SJCRH30 (cell line): ENCODE measurements around the gene CYP4F22. TPM values are rescaled to one million over a fixed set of nuclear protein-coding genes. Genes with fewer than 3 reads are reported as not detected.

Experiments used
- DNase-seq, 2 experiments: peaks; one replicate each; pipeline ENCODE4 v3.0.0-alpha.2; 2015 to 2020
- H3K27ac ChIP-seq: fragments of 250-450 bp; sonication (Bioruptor Pico); 2 replicates; pipeline ENCODE4 v1.5.1; 2020; ENCODE audit warnings: mild to moderate bottlenecking, moderate library complexity
- H3K27me3 ChIP-seq: fragments of 250-450 bp; sonication (Bioruptor Pico); 2 replicates; pipeline ENCODE4 v1.5.1; 2020; ENCODE audit warnings: mild to moderate bottlenecking, moderate library complexity
- H3K36me3 ChIP-seq: fragments of 250-450 bp; sonication (Bioruptor Pico); 2 replicates; pipeline ENCODE4 v1.5.1; 2020; ENCODE audit warnings: mild to moderate bottlenecking, moderate library complexity
- H3K4me1 ChIP-seq: fragments of 250-450 bp; sonication (Bioruptor Pico); 2 replicates; pipeline ENCODE4 v1.5.1; 2020; ENCODE audit warnings: mild to moderate bottlenecking, moderate library complexity
- H3K4me3 ChIP-seq: fragments of 250-450 bp; sonication (Bioruptor Pico); 2 replicates; pipeline ENCODE4 v1.5.1; 2020; ENCODE audit warnings: mild to moderate bottlenecking, moderate library complexity
- H3K9me3 ChIP-seq: fragments of 250-450 bp; sonication (Bioruptor Pico); replicated peaks from 2 replicates; pipeline ENCODE4 v1.5.1; 2020; ENCODE audit warnings: mild to moderate bottlenecking, moderate library complexity
- total RNA-seq: library from RNA; depleted of rRNA; stranded (reverse); fragments of >200 nt; shearing (Covaris generic); gene quantifications from 2 replicates; pipeline ENCODE4 v1.2.3, GENCODE V29; 2014

CYP4F22 gene
- total RNA-seq, 1 experiment from 2014 or later = not detected

DNA sequence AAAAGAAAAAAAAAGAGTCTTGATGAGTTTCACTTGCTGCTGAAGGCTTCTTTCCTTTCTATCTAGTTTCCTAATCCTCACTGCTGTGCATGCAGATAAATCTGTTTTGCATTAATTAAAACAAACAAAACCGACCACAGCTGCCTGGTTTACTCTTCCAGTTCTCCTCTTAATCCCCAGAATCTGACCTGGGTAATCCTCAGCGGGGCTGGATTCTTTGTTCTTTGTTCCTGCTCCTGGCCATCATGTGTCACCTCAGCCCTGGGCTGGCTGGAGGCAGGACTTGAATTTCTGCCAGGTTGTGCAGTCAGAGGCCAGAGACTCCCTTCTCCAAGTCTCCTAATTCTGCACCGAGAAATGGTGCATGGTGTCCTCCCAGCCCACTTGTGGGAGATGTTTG lies 54.5 kb downstream of the CYP4F22 start:
- no peak overlapping the region for H3K27ac ChIP-seq
- peaks cover 12% of the 10 kb centered on the region for H3K4me1 ChIP-seq
- H3K36me3 ChIP-seq = no peaks in the 10 kb centered on the region
- H3K27me3 ChIP-seq = peaks cover 8% of the 10 kb centered on the region
- no peaks in the 10 kb centered on the region for H3K9me3 ChIP-seq
- DNase-seq = peak; percentile 87 to 93
- H3K4me3 ChIP-seq = no peak overlapping the region

DNA sequence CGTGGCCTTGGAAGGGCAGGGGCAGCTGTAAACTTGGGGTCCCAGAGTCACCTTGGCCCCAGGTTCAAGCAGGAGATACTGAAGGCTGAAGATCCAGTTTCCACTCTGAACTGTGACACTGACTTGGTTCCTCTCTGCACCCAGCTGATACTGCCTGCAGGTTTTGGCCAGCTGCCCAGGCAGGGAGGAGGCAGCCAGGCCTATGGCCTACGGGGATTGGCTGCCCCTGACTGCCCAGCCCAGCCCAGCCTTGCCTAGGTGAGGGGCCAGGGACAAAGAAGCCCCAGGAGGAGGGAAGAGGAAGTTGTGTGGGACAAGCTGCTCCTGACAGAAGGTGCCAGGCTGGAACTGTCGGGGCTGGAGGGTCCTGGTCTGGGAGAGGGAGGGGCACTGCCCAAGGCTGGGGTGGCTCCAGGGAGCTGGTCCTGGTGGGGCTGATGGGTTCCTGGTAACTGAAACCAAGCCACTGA lies 55.0 kb downstream of the CYP4F22 start:
- peaks cover 12% of the 10 kb centered on the region for H3K4me1 ChIP-seq
- no peaks in the 10 kb centered on the region for H3K9me3 ChIP-seq
- H3K27ac ChIP-seq = no peak overlapping the region
- no peaks in the 10 kb centered on the region for H3K36me3 ChIP-seq
- peak; percentile 62 to 77 for DNase-seq
- no peak overlapping the region for H3K4me3 ChIP-seq
- H3K27me3 ChIP-seq = peaks cover 8% of the 10 kb centered on the region

DNA sequence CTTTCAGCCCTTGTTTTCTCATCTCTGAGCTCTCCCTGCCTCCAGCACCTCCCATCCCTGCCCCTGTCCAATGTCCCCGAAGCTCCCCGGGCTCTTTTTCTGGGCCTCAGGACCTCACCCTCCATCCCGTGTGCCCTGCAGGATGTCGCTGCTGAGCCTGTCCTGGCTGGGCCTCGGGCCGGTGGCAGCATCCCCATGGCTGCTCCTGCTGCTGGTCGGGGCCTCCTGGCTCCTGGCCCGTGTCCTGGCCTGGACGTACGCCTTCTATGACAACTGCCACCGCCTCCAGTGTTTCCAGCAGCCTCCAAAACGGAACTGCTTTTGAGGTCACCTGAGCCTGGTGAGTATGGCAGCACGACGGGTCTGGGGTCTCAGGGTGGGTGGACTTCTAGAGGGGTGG lies 55.6 kb downstream of the CYP4F22 start:
- Histone ChIP-seq H3K9me3 (no peaks in the 10 kb centered on the region), H3K27ac (no peak overlapping the region), H3K4me1 (peaks cover 12% of the 10 kb centered on the region), H3K36me3 (no peaks in the 10 kb centered on the region), H3K27me3 (peaks cover 8% of the 10 kb centered on the region), H3K4me3 (no peak overlapping the region)
- DNase-seq = no peak

DNA sequence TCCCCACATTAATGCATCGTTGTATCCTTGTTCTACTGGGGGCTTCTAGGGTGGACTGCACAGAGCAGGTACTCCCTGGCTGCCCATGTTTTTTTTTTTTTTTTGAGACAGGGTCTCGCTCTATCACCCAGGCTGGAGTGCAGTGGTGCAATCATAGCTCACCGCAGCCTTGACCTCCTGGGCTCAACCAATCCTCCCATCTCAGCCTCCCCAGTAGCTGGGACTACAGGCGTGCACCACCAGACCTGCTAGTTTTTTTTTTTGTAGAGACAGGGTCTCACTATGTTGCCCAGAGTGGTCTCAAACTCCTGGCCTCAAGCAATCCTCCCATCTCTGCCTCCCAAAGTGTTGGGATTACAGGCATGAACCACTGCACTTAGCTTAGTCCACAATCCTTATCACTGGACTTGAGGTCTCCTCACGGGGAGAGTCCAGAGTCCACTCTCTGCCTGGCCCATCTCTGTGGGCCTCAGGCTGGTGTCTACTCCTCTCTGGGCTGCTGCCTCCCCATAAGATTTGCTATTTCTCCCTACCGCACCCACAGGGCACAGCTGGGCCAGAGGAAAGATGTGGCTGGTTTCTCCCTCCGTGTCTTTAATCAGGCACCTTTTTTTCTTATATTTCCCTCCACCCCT lies 56.3 kb downstream of the CYP4F22 start:
- Histone ChIP-seq H3K27me3 (peaks cover 8% of the 10 kb centered on the region), H3K9me3 (no peaks in the 10 kb centered on the region), H3K36me3 (no peaks in the 10 kb centered on the region), H3K27ac (no peak overlapping the region), H3K4me3 (no peak overlapping the region), H3K4me1 (peaks cover 12% of the 10 kb centered on the region)
- DNase-seq = no peak

DNA sequence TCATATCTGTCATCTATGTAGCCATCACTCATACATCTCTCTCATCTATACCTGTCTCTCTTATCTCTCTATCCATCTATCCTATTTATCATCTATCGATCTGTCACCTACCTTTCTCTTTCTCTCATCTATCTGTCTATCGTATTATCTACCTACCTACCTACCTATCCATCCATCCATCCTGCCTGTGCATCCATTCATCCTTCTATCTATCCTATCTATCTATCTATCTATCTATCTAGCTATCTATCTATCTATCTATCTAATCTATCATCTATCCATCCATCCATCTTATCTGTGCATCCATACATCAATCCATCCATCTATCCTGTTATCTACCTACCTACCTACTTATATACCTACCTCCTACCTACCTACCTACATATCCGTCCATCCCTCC lies 62.1 kb downstream of the CYP4F22 start:
- no peak for DNase-seq
- Histone ChIP-seq H3K4me3 (no peak overlapping the region), H3K27ac (no peak overlapping the region), H3K9me3 (no peaks in the 10 kb centered on the region), H3K36me3 (no peaks in the 10 kb centered on the region), H3K27me3 (peaks cover 8% of the 10 kb centered on the region), H3K4me1 (no peaks in the 10 kb centered on the region)

DNA sequence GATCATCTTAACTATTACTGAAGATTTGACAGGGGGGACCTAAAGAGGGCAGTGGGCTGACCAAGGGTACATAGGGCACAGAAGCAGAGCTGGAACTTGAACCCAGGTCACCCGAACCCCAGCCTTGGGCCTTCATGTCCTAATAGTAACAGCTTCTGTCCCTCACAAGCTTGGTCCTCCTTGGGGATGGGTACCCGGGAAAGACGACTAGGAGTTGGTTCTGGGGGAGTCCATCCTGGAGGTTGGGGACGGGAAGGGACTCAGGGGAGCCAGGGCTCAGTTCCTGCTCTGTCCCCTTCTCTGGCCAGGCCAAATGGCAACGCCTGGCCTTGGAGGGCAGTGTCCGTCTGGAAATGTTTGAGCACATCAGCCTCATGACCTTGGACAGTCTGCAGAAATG lies 67.1 kb downstream of the CYP4F22 start:
- Histone ChIP-seq H3K4me3 (no peak overlapping the region), H3K4me1 (no peaks in the 10 kb centered on the region), H3K27me3 (0 out of 2 replicates have a peak, but pooled peaks cover 3% of the 10 kb centered on the region), H3K36me3 (no peaks in the 10 kb centered on the region), H3K9me3 (no peaks in the 10 kb centered on the region), H3K27ac (no peak overlapping the region)
- no peak for DNase-seq

DNA sequence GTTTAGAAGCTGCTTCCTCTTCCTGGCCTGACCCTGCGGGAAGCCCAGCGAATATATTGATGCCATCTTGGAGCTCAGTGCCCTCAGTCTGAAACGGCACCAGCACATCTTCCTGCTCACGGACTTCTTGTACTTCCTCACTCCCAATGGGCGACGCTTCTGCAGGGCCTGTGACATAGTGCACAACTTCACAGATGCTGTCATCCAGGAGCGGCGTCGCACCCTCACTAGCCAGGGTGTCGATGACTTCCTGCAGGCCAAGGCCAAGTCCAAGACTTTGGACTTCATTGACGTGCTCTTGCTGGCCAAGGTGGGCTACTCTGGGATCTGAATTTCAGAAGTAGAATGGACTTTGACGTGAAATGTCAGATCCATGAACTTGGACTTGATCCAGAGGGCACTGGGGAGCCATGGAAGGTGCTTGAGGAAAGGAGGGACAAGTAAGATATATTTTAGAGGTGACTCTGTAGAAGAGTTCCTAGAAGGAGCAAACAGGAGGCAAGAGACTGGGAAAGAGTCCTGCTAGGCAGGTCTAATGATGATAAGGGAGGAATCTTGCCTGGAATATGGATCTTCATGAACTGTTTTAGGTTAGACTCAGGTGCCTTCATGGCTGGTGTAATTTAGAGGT lies 68.3 kb downstream of the CYP4F22 start:
- Histone ChIP-seq H3K9me3 (no peaks in the 10 kb centered on the region), H3K4me1 (no peaks in the 10 kb centered on the region), H3K36me3 (no peaks in the 10 kb centered on the region), H3K27me3 (peaks cover 3% of the 10 kb centered on the region; the same call in 1 of the 2 replicates), H3K4me3 (no peak overlapping the region), H3K27ac (no peak overlapping the region)
- no peak for DNase-seq

DNA sequence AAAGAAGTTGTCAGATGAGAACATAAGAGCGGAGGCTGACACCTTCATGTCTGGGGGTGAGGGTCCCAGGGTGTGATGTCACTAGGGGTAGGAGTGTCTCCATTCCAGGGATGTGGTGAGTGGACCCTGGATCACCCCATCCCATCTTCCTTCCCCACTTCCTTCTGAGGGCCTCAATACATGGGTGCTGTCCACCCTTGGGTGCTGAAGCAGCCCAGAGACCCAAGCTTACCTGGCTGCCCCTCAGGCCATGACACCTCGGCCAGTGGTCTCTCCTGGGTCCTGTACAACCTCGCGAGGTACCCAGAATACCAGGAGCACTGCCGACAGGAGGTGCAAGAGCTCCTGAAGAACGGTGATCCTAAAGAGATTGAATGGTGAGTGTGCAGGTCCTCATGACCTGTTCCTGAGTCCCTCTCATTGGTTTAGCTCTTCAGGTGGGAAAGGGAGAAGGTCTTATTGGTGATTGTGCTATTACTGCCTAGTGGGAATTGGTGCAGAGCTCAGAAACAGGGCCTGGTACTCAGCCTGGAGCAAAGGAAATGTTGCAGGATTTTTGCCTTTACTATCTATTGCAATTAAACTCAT lies 69.0 kb downstream of the CYP4F22 start:
- H3K4me3 ChIP-seq = no peak overlapping the region
- H3K4me1 ChIP-seq = no peaks in the 10 kb centered on the region
- peaks cover 9% of the 10 kb centered on the region for H3K27me3 ChIP-seq
- H3K9me3 ChIP-seq = no peaks in the 10 kb centered on the region
- no peaks in the 10 kb centered on the region for H3K36me3 ChIP-seq
- H3K27ac ChIP-seq = no peak overlapping the region
- DNase-seq = no peak

DNA sequence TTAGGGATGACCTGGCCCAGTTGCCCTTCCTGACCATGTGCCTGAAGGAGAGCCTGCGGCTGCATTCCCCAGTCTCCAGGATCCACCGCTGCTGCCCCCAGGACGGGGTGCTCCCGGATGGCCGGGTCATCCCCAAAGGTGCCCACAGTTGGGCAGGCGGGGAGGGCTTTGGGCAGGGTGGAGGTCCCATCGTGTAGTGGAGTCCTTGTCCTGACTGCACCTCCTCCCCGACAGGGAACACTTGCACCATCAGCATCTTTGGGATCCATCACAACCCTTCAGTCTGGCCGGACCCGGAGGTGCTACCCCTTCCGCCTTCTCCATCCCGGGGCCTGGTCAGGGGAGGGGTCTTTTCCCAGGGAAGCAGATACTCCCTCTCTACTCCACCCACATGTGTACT lies 75.0 kb downstream of the CYP4F22 start:
- Histone ChIP-seq H3K27ac (no peak overlapping the region), H3K36me3 (no peaks in the 10 kb centered on the region), H3K9me3 (no peaks in the 10 kb centered on the region), H3K27me3 (peaks cover 24% of the 10 kb centered on the region), H3K4me1 (no peaks in the 10 kb centered on the region), H3K4me3 (no peak overlapping the region)
- DNase-seq = no peak

DNA sequence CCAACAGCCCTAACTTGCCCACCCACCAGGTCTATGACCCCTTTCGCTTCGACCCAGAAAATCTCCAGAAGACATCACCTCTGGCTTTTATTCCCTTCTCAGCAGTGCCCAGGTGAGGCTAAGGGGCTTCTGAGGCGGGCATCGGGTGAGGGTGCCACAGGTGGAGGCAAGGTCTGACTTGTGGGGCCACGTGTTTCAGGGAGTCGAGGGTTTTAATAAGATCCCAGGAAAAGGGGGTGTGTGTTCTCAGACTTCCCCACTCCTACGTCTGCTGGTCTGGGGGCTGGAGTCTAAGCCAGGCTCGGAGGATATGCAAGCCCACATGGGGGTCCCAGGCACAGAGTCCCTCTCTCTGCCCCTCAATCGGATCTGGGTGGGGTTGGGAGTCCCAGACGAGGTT lies 75.8 kb downstream of the CYP4F22 start:
- no peak for DNase-seq
- H3K9me3 ChIP-seq = no peaks in the 10 kb centered on the region
- no peaks in the 10 kb centered on the region for H3K4me1 ChIP-seq
- H3K36me3 ChIP-seq = no peaks in the 10 kb centered on the region
- no peak overlapping the region for H3K4me3 ChIP-seq
- peaks cover 22% of the 10 kb centered on the region for H3K27me3 ChIP-seq
- H3K27ac ChIP-seq = no peak overlapping the region

DNA sequence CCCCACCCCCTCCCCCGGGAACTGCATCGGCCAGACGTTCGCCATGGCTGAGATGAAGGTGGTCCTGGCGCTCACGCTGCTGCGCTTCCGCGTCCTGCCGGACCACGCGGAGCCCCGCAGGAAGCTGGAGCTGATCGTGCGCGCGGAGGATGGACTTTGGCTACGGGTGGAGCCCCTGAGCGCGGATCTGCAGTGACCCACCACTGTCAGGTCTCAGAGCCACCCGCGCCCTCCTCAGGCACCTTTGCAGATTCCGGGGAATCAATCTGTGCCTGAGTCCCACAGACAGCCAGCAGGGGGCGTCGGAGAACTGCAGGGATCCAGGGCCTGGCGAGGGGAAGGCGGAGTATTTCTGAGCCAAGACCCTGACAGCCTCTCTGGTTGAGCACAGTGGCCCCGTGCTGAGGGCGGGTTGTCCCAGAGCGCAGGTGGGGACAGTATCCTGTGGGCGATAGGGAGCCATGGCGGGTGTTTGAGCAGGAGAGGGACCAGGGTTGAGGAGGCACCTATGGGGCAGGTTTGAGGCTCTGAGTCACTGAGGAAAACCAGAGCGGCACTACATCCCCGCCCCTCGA lies 76.3 kb downstream of the CYP4F22 start:
- no peaks in the 10 kb centered on the region for H3K36me3 ChIP-seq
- H3K4me1 ChIP-seq = no peaks in the 10 kb centered on the region
- H3K9me3 ChIP-seq = no peaks in the 10 kb centered on the region
- DNase-seq = peak; percentile 79 to 87
- no peak overlapping the region for H3K27ac ChIP-seq
- no peak overlapping the region for H3K4me3 ChIP-seq
- H3K27me3 ChIP-seq = peaks cover 22% of the 10 kb centered on the region

DNA sequence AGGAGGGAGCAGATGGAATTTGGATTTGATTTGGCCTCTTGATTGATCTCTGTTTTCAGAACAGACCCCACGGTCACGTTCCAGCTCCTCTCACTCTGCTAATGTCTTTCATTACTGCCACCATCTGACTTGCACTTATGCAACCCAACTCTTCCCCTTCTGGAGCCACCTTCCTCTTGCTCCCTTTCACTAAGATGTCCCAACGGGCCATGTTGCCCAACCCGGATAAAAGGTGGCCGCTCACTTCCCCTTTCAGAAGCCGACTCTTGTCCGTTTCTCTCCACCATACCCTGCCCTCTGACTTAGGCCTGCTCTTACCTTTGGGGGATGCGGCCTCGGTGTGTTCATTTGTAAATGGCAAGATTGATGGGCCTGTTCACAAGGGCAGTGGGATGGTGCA lies 79.3 kb downstream of the CYP4F22 start:
- Histone ChIP-seq H3K4me3 (no peak overlapping the region), H3K27me3 (peaks cover 12% of the 10 kb centered on the region; the same call in 1 of the 2 replicates), H3K27ac (no peak overlapping the region), H3K36me3 (no peaks in the 10 kb centered on the region), H3K9me3 (no peaks in the 10 kb centered on the region), H3K4me1 (no peaks in the 10 kb centered on the region)
- no peak for DNase-seq

DNA sequence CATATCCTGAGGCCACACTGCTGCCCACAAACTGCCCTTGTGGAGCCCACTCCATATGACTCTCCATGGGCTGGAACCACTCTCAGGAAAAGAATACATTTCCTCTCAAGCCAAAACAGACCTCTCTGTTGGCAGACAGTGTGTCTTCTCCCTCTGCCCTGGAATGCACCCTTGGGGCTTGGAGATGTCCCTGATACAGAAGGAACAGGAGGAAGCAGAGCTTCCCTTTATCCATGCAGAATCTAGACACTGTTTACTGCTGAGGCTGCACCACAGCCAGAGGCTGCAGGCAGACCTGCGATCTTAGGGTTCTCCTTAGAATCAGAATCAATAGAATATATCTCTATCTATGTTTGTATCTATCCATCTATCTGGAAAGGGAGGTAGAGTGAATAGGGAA lies 79.9 kb downstream of the CYP4F22 start:
- Histone ChIP-seq H3K27ac (no peak overlapping the region), H3K27me3 (peaks cover 6% of the 10 kb centered on the region; the same call in 1 of the 2 replicates), H3K4me3 (no peak overlapping the region), H3K9me3 (no peaks in the 10 kb centered on the region), H3K36me3 (no peaks in the 10 kb centered on the region), H3K4me1 (no peaks in the 10 kb centered on the region)
- DNase-seq = no peak

DNA sequence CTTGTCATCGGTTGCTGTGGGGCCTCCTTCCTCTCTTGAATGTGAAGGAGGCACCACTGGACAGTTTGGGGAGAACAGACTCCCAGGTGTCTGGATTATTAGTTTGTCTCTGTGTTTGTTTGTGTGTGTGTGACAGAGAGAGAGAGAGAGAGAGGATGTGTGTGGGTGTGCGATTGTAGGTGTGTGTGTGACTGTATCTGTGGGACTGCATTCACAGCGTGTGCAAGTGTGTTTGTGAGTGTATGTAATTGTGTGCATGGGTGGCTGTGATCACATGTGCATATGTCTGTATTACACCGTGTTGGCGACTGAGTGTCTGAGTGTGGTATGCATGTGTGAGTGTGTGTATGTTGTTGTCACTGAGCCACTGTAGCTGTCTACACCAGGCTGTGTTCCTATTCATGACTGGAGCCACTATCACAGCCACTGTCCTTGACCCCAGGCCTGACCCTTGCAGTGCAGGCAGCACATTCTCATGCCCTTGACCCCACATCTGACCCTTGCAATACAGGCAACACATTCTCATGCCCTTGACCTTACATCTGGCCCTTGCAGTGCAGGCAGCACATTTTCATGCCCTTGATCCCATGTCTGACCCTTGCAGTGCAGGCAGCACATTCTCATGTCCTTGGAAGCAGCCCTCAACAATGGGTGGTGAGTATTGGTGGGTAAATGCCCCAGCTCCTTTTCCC lies 81.6 kb downstream of the CYP4F22 start:
- Histone ChIP-seq H3K36me3 (no peaks in the 10 kb centered on the region), H3K27me3 (no peaks in the 10 kb centered on the region), H3K4me3 (no peak overlapping the region), H3K4me1 (no peaks in the 10 kb centered on the region), H3K27ac (no peak overlapping the region), H3K9me3 (no peaks in the 10 kb centered on the region)
- DNase-seq = no peak

DNA sequence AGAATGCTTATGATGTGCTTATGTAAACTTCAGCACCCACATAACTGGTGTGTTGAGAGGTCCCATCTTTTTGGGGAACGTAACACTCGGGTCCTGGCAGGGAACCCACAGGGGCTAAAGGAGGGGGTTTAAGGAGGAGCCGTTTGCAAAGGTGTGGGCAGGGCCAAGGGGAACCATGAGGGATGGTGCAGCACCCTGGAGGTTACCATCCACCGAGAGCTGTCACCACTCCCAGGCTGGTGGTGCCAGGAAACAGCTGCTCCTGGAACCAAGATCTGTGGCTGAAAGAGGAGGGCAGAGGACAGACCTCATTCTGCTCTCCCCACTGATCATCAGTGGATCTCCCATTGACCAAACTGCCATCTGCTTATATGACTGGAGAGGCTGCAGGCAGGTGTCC lies 83.5 kb downstream of the CYP4F22 start:
- no peak for DNase-seq
- H3K36me3 ChIP-seq = no peaks in the 10 kb centered on the region
- no peak overlapping the region for H3K4me3 ChIP-seq
- no peaks in the 10 kb centered on the region for H3K4me1 ChIP-seq
- H3K27ac ChIP-seq = no peak overlapping the region
- H3K9me3 ChIP-seq = peaks cover 4% of the 10 kb centered on the region; the same call in 1 of the 2 replicates
- no peaks in the 10 kb centered on the region for H3K27me3 ChIP-seq
